Heart left ventricle (tissue), 16 donors: Measurements from ENCODE around the gene RNF225. TPM values are rescaled to one million over a fixed set of nuclear protein-coding genes. Genes with fewer than 3 reads are reported as not detected.

Experiments
- ATAC-seq, 4 donors: fragments of 200-7000 bp; cut with Tn5 transposase; one replicate each; pipeline ENCODE4 v1.9.1; 2020 to 2022; ENCODE audit warnings: moderate library complexity in 4 of 4, mild to moderate bottlenecking in 3 of 4, moderate number of reproducible peaks in 1 of 4
- DNase-seq, 5 donors: peaks; one replicate each; pipeline ENCODE4 v3.0.0-alpha.2; 2020
- H3K27ac ChIP-seq, 12 donors: fragments of 200-600 bp; sonication (generic) in 4 of 12; one replicate each; pipeline versions ENCODE4 v1.5.0 to v1.8.0; 2016 to 2022; ENCODE audit warnings: mild to moderate bottlenecking in 2 of 12
- H3K27me3 ChIP-seq, 9 donors: fragments of 200-600 bp; sonication (generic) in 2 of 9; one replicate each; pipeline versions ENCODE4 v1.5.1 to v1.8.0; 2016 to 2022; ENCODE audit warnings: mild to moderate bottlenecking in 3 of 9
- H3K36me3 ChIP-seq, 9 donors: fragments of 200-600 bp; sonication (generic) in 2 of 9; one replicate each; pipeline versions ENCODE4 v1.5.0 to v1.8.0; 2018 to 2022; ENCODE audit warnings: mild to moderate bottlenecking in 2 of 9
- H3K4me1 ChIP-seq, 12 donors: fragments of 200-600 bp; sonication (generic) in 4 of 12; one replicate each; pipeline versions ENCODE4 v1.5.0 to v1.8.0; 2016 to 2022; ENCODE audit warnings: mild to moderate bottlenecking in 3 of 12
- H3K4me3 ChIP-seq, 12 donors: fragments of 200-600 bp; sonication (generic) in 4 of 12; one replicate each; pipeline versions ENCODE4 v1.5.0 to v1.8.0; 2017 to 2022; ENCODE audit warnings: mild to moderate bottlenecking in 9 of 12, moderate library complexity in 4 of 12
- H3K9me3 ChIP-seq, 12 donors: fragments of 200-600 bp; sonication (generic) in 4 of 12; one replicate each; pipeline versions ENCODE4 v1.5.0 to v1.8.0; 2016 to 2022; ENCODE audit warnings: mild to moderate bottlenecking in 1 of 12
- POLR2A ChIP-seq, 2 donors: fragments of 450-650 bp; IDR thresholded peaks; one replicate each; pipeline ENCODE4 v1.6.1; 2017; ENCODE audit warnings: antibody characterized with exemption in 2 of 2, mild to moderate bottlenecking in 2 of 2, moderate library complexity in 2 of 2
- WGBS, 4 donors: extraction: QIAGEN DNeasy Blood & Tissue Kit in 2 of 4; methylation state at CpG; one replicate each; pipeline versions ENCODE4 v1.1.5 to v1.1.7; 2013 to 2018; 5-methylcytosine and 5-hydroxymethylcytosine counted together
- intact Hi-C, 10 donors: fragments of 100-400 bp; cut with DNase I; formaldehyde crosslinking; loops; one replicate each; pipeline versions ENCODE4 v1.11.1 to v1.14.2; 2022
- polyA plus RNA-seq, 2 donors: library from polyadenylated mRNA; stranded (reverse); fragments of 200-250 nt; gene quantifications; one replicate each; pipeline ENCODE4 v1.2.3, GENCODE V29; 2013
- total RNA-seq, 9 donors: library from RNA; depleted of rRNA in 2 of 9; stranded (reverse); fragments of >200 nt in 2 of 9; fragmentation: NEBNext Ultra II Directional in 3 of 9; extraction: Animal tissue kit (Norgen Biotek cat#: 25700) in 3 of 9; gene quantifications; one replicate each; pipeline versions ENCODE4 v1.1.0 to v1.2.4, GENCODE V29; 2016 to 2023
- TF ChIP-seq, protein P1 (sequence below), 12 donors: fragments of 200-600 bp; sonication (generic) in 4 of 12; IDR thresholded peaks; one replicate each; pipeline versions ENCODE4 v1.5.0 to v1.8.0; 2018 to 2022; ENCODE audit warnings: antibody characterized with exemption in 12 of 12, mild to moderate bottlenecking in 5 of 12
- donor health status: ischemic (EF 13 %, LVEDD 7.1; RV severe dilation, severe dysfunction).
- donor health status: healthy with polysubstance abuse.
- donor health status: DM: no; HTN: yes; CAD: no.
- donor health status: DM: no; HTN: no; CAD: no.
- donor health status: ischemic (EF 25% LVEDD 6.9; RV normal size, moderate dysfunction).
- donor health status: ischemic (EF 25% LVEDD 5.7; RV mildly dilated, moderate dysfunction).
- donor health status: healthy.
- donor health status: DM: yes; HTN: yes; CAD: no.
- donor health status: ischemic (EF 35%, LVEDD 5.7; RV mildly dilated, moderate dysfunction).
- donor health status: nonischemic (EF 11% LVEDD 7.7; RV severe dilation, severe dysfunction).
- donor health status: DM: yes; HTN: yes; CAD: no.
- donor health status: PGD.
- donor health status: ischemic (EF 29% LVEDD 5.4; RV normal size, mild dysfunction).
- donor health status: nonischemic (EF 23%, LVEDD 6.1; RV moderate dilation, normal function).

RNF225 gene
- total and polyA plus RNA-seq, 11 donors = not detected

DNA sequence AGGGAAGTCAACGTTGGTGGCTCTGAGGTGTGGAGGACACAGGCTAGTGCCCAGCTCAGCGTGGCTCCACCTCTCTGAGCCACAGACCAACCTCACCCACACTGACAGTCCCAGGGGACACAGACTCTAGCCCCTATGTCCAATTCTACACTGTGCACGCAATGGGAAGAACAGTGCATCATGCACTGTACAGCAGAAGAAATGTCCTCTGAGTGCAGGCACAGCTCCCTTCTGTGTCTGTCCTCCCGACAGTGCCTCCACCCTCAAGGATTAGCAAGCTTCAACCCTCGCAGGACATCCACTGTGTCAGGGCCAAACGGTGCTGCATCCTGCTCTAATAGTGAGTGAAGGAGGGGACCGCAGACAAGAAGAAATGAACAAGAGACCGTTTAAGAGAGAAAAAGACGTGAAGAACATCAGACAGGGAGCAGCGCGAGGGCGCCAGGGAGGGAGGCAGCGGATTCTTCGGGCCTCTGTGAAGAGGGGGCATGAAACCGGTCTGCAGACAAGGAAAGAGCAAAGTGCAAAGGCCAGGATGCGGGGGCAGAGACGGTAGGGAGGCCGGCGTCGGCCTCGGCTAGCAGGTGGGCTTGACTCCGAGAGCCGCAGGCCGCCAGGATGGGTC, 15.3 kb upstream of the RNF225 start:
- TF ChIP-seq, protein P1, sequence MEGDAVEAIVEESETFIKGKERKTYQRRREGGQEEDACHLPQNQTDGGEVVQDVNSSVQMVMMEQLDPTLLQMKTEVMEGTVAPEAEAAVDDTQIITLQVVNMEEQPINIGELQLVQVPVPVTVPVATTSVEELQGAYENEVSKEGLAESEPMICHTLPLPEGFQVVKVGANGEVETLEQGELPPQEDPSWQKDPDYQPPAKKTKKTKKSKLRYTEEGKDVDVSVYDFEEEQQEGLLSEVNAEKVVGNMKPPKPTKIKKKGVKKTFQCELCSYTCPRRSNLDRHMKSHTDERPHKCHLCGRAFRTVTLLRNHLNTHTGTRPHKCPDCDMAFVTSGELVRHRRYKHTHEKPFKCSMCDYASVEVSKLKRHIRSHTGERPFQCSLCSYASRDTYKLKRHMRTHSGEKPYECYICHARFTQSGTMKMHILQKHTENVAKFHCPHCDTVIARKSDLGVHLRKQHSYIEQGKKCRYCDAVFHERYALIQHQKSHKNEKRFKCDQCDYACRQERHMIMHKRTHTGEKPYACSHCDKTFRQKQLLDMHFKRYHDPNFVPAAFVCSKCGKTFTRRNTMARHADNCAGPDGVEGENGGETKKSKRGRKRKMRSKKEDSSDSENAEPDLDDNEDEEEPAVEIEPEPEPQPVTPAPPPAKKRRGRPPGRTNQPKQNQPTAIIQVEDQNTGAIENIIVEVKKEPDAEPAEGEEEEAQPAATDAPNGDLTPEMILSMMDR (IDR thresholded peaks at IDR 0.05) = no peak
- TF ChIP-seq POLR2A (IDR thresholded peaks at IDR 0.05) = no peak
- Histone ChIP-seq H3K4me3 (peak overlapping the region; percentile 57 to 94 (median 83)), H3K27me3 (no peaks in the 10 kb centered on the region), H3K9me3 (no peaks in the 10 kb centered on the region), H3K4me1 (peaks cover 0 to 26% (median 20%) of the 10 kb centered on the region in 12 donors), H3K36me3 (no peaks in the 10 kb centered on the region), H3K27ac (peak overlapping the region; percentile 85 to 98 (median 95))
- intact Hi-C loops = loop anchor here in 4 of 10 donors (1.0 to 5.0 kb wide), 4 partner anchors 53 to 61 kb away; partner anchors contain the start of genes ZSCAN22 (in 2 of the 4) and ZNF132 (in 1 of the 4)
- 6 to 7% (median 7%) methylated on average over 24 of the region's 24 CpGs for WGBS, 4 donors
- peak in 1 of 5 donors; percentile 20 for DNase-seq
- ATAC-seq = peak in 1 of 4 donors; percentile 0

GRCh38 chr19:58380662-58381459, 14.6 kb upstream of the RNF225 start, which contains the start of gene ZNF837:
Gene ZNF837 (minus strand): TSS chr19:58381030. CDS start chr19:58369332, 11,698 bp downstream.
- WGBS, 4 donors = 0 to 1% (median 0%) methylated on average over 46 to 83 of the region's 83 CpGs
- peak in 1 of 2 donors; percentile 75 for TF ChIP-seq POLR2A (IDR thresholded peaks at IDR 0.05)
- TF ChIP-seq, protein P1 (IDR thresholded peaks at IDR 0.05) = no peak
- no peaks in the 10 kb centered on the region for H3K36me3 ChIP-seq
- H3K9me3 ChIP-seq = no peaks in the 10 kb centered on the region
- H3K4me1 ChIP-seq = peaks cover 2 to 33% (median 24%) of the 10 kb centered on the region in 12 donors
- H3K27me3 ChIP-seq = no peaks in the 10 kb centered on the region
- ATAC-seq (peak; percentile 95 to 96 (median 96)), DNase-seq (peak; percentile 99 to 100 (median 99))
- H3K4me3 ChIP-seq = peak within 1 kb of the TSS; percentile 57 to 94 (median 83)
- peak within 1 kb of the TSS; percentile 85 to 98 (median 95) for H3K27ac ChIP-seq
- intact Hi-C loops = loop anchor here in 4 of 10 donors (1.0 to 5.0 kb wide), 5 partner anchors 20 to 60 kb away; partner anchors contain the start of genes ZSCAN22 (in 2 of the 4) and ZNF132 (in 1 of the 4)

- ATAC-seq = no peak
- DNase-seq = peak in 1 of 5 donors; percentile 58
- Histone ChIP-seq H3K36me3 (no peaks in the 10 kb centered on the region), H3K4me1 (peaks cover 2 to 40% (median 30%) of the 10 kb centered on the region in 12 donors), H3K4me3 (peak overlapping the region; percentile 57 to 94 (median 83)), H3K27ac (peak overlapping the region in 10 of 12 donors; percentile 91 to 98 (median 95)), H3K9me3 (no peaks in the 10 kb centered on the region), H3K27me3 (no peaks in the 10 kb centered on the region)
- intact Hi-C loops = loop anchor here in 3 of 10 donors (1.0 to 5.0 kb wide), 4 partner anchors 20 to 59 kb away; partner anchors contain the start of genes ZSCAN22 (in 2 of the 3) and ZNF132 (in 1 of the 3)
- 31 to 39% (median 34%) methylated on average over 26 of the region's 26 CpGs for WGBS, 4 donors
- TF ChIP-seq, protein P1 (IDR thresholded peaks at IDR 0.05) = no peak
- TF ChIP-seq POLR2A (IDR thresholded peaks at IDR 0.05) = no peak
Measured at GRCh38 chr19:58381460-58382212, 13.8 kb upstream of the RNF225 start.
